GM06990 (cell line): ENCODE results near the gene EPHB6.

Experiments used
- DNase-seq: peaks from one replicate; pipeline ENCODE4 v3.0.0-alpha.2; 2011; ENCODE audit not compliant: insufficient read length; ENCODE audit errors: extremely low read depth
- H3K27me3 ChIP-seq: replicated peaks from 2 replicates; pipeline ENCODE4 v1.6.0; 2011; ENCODE audit warnings: low read length; ENCODE audit not compliant: control insufficient read depth, insufficient read depth
- H3K36me3 ChIP-seq: 2 replicates; pipeline ENCODE4 v1.5.1; 2011; ENCODE audit warnings: low read length; ENCODE audit not compliant: control insufficient read depth, insufficient read depth
- H3K4me3 ChIP-seq: replicated peaks from 2 replicates; pipeline ENCODE4 v1.5.1; 2011; ENCODE audit warnings: low read depth, mild to moderate bottlenecking, control low read depth, low read length
- TF ChIP-seq, protein P1 (sequence below): IDR thresholded peaks from 2 replicates; pipeline ENCODE4 v1.5.1; 2011; ENCODE audit warnings: low read length, control low read depth, mild to moderate bottlenecking, inconsistent platforms; ENCODE audit not compliant: insufficient read depth, poor library complexity, severe bottlenecking

The EPHB6 gene

DNA sequence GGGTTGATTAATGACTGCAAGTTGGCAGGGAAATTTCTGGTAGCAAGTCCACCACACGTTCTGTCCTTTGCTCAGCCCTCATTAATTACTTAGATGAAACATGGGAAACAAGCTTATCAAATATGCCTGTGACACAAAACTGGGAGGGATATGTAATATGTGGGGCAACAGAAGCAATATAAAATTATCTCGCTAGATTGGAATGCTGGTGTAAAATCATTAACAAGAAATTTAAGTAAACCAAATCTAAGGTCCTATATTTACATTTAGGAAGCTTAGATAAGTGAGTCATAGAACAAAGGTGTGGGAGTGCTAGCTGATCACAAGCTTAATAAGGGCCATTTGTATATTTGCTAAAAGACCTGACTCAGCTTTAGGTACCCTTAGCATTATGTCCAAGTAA, 55.2 kb downstream of the EPHB6 start:
- TF ChIP-seq, protein P1, sequence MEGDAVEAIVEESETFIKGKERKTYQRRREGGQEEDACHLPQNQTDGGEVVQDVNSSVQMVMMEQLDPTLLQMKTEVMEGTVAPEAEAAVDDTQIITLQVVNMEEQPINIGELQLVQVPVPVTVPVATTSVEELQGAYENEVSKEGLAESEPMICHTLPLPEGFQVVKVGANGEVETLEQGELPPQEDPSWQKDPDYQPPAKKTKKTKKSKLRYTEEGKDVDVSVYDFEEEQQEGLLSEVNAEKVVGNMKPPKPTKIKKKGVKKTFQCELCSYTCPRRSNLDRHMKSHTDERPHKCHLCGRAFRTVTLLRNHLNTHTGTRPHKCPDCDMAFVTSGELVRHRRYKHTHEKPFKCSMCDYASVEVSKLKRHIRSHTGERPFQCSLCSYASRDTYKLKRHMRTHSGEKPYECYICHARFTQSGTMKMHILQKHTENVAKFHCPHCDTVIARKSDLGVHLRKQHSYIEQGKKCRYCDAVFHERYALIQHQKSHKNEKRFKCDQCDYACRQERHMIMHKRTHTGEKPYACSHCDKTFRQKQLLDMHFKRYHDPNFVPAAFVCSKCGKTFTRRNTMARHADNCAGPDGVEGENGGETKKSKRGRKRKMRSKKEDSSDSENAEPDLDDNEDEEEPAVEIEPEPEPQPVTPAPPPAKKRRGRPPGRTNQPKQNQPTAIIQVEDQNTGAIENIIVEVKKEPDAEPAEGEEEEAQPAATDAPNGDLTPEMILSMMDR = no peak
- Histone ChIP-seq H3K36me3 (no peaks in the 10 kb centered on the region), H3K27me3 (no peaks in the 10 kb centered on the region), H3K4me3 (no peak overlapping the region)
- DNase-seq = no peak

DNA sequence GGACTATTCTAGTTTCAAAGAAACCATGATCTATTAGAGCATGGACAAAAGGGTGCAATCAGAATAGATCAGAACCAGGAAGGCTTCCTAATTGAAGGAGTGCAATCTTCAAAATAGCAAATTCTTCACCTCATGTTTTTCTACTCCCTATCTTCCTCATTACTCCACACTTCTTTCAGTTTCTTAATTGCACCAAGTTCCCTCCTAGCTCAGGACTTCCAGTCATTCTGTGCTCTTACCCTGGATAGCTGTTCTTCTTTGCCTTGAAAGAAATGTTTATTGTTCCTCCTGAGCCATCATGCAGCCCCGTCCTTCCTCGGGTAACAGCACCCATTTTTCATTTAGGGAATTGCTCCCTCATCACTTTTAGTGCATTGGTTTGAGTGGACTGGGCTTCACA, 55.6 kb downstream of the EPHB6 start:
- no peak for DNase-seq
- TF ChIP-seq, protein P1 = no peak
- Histone ChIP-seq H3K36me3 (no peaks in the 10 kb centered on the region), H3K27me3 (no peaks in the 10 kb centered on the region), H3K4me3 (no peak overlapping the region)

DNA sequence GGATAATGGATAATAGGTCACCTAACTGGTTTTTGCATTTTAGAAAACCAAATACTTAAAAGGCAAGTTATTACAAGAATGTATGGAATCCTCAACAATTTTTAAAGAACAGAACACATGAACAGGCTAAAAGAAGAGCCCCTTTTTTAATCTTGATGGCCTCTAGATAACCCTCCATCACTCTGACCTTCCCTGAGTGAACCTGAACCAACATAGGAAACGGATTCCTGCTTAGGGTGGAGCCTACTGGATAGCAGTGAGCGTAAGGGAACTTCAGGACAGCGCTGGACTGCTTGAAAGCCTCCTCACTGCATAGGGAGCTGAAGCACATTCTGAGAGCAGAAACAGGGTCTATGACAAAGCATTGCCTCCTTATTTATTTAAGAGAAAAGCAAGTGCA, 58.2 kb downstream of the EPHB6 start:
- Histone ChIP-seq H3K36me3 (no peaks in the 10 kb centered on the region), H3K4me3 (no peak overlapping the region), H3K27me3 (no peaks in the 10 kb centered on the region; the same call in 1 of the 2 replicates)
- DNase-seq = no peak
- TF ChIP-seq, protein P1 = no peak

DNA sequence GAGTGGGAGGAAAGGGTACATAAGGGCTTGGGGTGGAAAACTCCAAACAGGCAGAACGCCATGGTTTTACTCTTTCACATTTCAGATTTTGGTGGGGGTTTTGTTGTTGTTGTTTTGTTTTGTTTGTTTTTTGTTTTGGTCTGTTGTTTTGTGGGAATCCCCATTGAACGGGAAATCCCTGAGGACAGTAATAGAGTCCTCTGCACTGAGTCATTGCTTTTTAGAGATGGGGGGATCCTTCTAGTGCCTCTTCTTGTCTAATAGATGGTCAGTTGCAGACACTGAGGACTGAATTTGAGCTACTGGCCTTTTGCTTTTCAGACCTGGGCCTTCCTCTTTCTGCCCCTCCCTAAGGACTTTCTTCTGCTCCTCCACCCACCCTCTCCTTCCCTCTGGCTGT, 58.7 kb downstream of the EPHB6 start:
- Histone ChIP-seq H3K4me3 (no peak overlapping the region), H3K36me3 (no peaks in the 10 kb centered on the region), H3K27me3 (no peaks in the 10 kb centered on the region; the same call in 1 of the 2 replicates)
- TF ChIP-seq, protein P1 = no peak
- no peak for DNase-seq

DNA sequence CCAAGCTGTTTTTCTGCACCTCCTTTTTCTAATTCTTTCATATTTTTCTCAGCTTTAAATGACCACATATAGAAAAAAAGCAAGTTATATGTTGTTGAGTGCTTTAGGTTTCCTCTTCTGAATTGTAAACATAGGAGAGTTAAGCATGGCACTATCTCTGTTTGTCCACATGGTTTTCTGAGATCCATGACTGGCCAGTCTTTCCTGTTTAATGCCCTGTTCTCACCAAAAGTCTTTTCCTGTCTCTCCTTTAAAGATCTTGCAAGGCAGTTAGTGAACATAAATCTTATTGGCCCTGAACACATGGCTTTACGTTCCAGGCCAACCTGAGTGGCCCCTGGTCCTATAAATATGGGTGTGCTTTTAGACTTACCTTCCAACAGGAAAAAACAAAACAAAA, 59.2 kb downstream of the EPHB6 start:
- no peaks in the 10 kb centered on the region for H3K36me3 ChIP-seq
- TF ChIP-seq, protein P1 = no peak
- no peak for DNase-seq
- H3K27me3 ChIP-seq = peaks cover 1% of the 10 kb centered on the region; the same call in 1 of the 2 replicates
- H3K4me3 ChIP-seq = no peak overlapping the region

DNA sequence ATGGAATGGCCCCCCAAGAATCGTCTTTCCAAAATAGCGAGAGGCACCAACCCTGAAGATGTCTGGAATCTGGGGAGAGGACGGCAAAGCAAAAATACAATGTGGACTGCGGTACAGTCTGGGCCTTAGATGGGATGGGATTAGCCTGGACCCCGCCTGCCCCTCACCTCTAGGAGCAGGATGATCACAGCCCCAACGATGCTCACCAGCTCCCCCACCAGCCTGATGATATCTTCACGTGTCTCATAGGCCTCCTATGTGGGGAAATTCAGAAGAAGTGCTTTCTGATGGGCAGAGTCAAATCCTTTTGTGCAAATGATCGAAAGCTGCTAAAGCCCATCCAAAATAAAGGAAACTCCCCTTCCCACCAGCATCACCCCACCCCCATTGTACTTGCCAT, 60.4 kb downstream of the EPHB6 start:
- H3K36me3 ChIP-seq = no peaks in the 10 kb centered on the region
- H3K27me3 ChIP-seq = peaks cover 1% of the 10 kb centered on the region; the same call in 1 of the 2 replicates
- H3K4me3 ChIP-seq = no peak overlapping the region
- TF ChIP-seq, protein P1 = no peak
- no peak for DNase-seq
